BLaER1 treated with 17β-estradiol and CSF1 and Interleukin-3, amounts not matched to agents 10 nM and 100 nM (cell line): Measurements from ENCODE around the gene PSMD5.
A peak's percentile ranks its signal among the peaks of the same experiment; 100 is the strongest.

Source experiments
- H3K27ac ChIP-seq, 11 experiments: shearing (Covaris generic); formaldehyde crosslinking; 2 replicates each; pipeline ENCODE4 v1.8.1; 2022
- H3K27me3 ChIP-seq, 11 experiments: shearing (Covaris generic); formaldehyde crosslinking; 2 replicates each; pipeline ENCODE4 v1.8.1; 2022
- H3K36me3 ChIP-seq, 11 experiments: shearing (Covaris generic); formaldehyde crosslinking; 2 replicates each; pipeline ENCODE4 v1.8.1; 2022
- H3K4me1 ChIP-seq, 10 experiments: shearing (Covaris generic); formaldehyde crosslinking; 2 replicates each; pipeline ENCODE4 v1.8.1; 2022
- H3K4me2 ChIP-seq, 11 experiments: shearing (Covaris generic); formaldehyde crosslinking; 2 replicates each; pipeline ENCODE4 v1.8.1; 2022
- H3K4me3 ChIP-seq, 10 experiments: shearing (Covaris generic); formaldehyde crosslinking; 2 replicates each; pipeline ENCODE4 v1.8.1; 2022
- H3K9ac ChIP-seq, 11 experiments: shearing (Covaris generic); formaldehyde crosslinking; 2 replicates each; pipeline ENCODE4 v1.8.1; 2022
- H3K9me3 ChIP-seq, 11 experiments: shearing (Covaris generic); formaldehyde crosslinking; replicated peaks in 1 of 11; 2 replicates each; pipeline ENCODE4 v1.8.1; 2022
- H4K20me1 ChIP-seq, 11 experiments: shearing (Covaris generic); formaldehyde crosslinking; 2 replicates each; pipeline ENCODE4 v1.8.1; 2022
- Cebpa-rat ChIP-seq, 11 experiments: shearing (Covaris generic); IDR thresholded peaks; 2 replicates each; pipeline ENCODE4 v1.8.1; 2022

The PSMD5 gene

DNA sequence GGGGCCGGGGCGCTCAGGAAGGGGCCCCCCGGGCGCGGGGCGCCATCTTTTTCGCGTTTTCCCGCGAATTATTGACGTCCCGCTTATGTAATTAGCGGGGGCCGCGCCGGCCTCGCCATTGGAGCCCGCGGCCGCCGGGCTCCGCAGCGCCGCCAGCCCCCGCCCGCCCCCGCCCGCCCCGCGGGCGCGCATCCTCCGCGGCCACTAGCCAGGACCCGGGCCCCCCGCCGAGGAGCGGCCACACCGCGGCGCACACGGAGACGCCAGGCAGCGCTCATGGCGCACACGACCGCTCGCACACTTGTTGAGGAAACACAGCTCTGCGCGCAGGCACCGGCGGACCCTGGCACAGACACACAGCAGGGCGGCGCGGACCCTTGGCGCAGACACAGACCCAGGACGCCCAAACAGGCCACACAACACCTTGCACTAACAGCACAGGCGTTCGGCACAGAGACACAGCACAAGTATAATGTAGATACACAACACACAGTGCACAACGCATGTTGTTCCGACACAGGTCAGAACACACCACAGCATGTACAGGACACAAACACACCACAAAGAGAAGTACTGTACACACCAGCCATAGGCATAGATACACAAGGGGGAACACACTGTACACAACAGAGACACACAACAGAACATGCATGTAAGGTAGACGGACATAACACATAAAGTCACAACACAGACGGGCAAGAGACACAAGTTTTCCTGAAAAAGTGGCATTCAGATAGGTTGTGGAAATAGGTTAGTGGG, 34.7 kb upstream of the PSMD5 start:
- Histone ChIP-seq H4K20me1 (no peaks in the 10 kb centered on the region), H3K9me3 (0 out of 22 replicates have a peak, but pooled peaks cover 0 to 6% (median 0%) of the 10 kb centered on the region in 11 experiments), H3K4me3 (peak overlapping the region; percentile 63 to 81 (median 72)), H3K4me1 (peaks cover 32 to 85% (median 67%) of the 10 kb centered on the region in 10 experiments), H3K27me3 (no peaks in the 10 kb centered on the region), H3K27ac (peak overlapping the region; percentile 61 to 98 (median 95); a peak in 21 of 22 replicates), H3K9ac (peak overlapping the region; percentile 79 to 96 (median 92)), H3K4me2 (peak overlapping the region; percentile 81 to 97 (median 92)), H3K36me3 (peaks cover 18 to 31% (median 24%) of the 10 kb centered on the region in 11 experiments; a peak in 21 of 22 replicates)
- no peak for TF ChIP-seq Cebpa-rat (IDR thresholded peaks at IDR 0.05)

DNA sequence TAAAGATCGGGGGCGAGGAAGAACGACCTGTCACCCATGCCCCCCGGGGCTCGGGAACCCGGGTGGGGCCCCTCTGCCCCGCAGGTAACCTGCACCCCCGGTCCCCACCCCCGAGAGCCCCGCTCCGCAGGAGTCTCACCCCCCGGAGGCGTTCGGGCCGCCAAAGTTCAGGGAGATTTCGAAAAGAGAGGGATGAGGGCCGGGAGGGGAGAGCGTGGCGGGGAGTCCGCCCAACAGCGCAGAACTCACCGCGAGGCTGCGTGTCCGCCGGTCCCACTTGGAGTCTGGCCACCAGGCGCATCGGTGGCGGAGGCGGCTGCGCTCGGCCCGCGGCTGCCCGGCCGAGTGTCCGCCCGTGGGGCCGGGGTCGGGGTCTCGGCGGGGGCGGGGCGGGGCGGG, 34.1 kb upstream of the PSMD5 start, which contains the start of gene PHF19:
PHF19 (minus strand) TSS at position 347 of the 399 bp plus-strand sequence. CDS start 2,447 bp downstream, outside the sequence.
- H3K4me1 ChIP-seq = peaks cover 32 to 79% (median 65%) of the 10 kb centered on the region in 10 experiments
- peak within 1 kb of the TSS; percentile 83 to 97 (median 93) for H3K4me2 ChIP-seq
- 0 out of 22 replicates have a peak, but pooled peaks cover 0 to 6% (median 0%) of the 10 kb centered on the region in 11 experiments for H3K9me3 ChIP-seq
- peak within 1 kb of the TSS; percentile 63 to 81 (median 72) for H3K4me3 ChIP-seq
- peaks cover 23 to 37% (median 30%) of the 10 kb centered on the region in 11 experiments; a peak in 21 of 22 replicates for H3K36me3 ChIP-seq
- TF ChIP-seq Cebpa-rat (IDR thresholded peaks at IDR 0.05) = no peak
- peak within 1 kb of the TSS; percentile 61 to 98 (median 95) for H3K27ac ChIP-seq
- peak within 1 kb of the TSS; percentile 80 to 96 (median 92) for H3K9ac ChIP-seq
- H3K27me3 ChIP-seq = no peaks in the 10 kb centered on the region
- H4K20me1 ChIP-seq = no peaks in the 10 kb centered on the region

DNA sequence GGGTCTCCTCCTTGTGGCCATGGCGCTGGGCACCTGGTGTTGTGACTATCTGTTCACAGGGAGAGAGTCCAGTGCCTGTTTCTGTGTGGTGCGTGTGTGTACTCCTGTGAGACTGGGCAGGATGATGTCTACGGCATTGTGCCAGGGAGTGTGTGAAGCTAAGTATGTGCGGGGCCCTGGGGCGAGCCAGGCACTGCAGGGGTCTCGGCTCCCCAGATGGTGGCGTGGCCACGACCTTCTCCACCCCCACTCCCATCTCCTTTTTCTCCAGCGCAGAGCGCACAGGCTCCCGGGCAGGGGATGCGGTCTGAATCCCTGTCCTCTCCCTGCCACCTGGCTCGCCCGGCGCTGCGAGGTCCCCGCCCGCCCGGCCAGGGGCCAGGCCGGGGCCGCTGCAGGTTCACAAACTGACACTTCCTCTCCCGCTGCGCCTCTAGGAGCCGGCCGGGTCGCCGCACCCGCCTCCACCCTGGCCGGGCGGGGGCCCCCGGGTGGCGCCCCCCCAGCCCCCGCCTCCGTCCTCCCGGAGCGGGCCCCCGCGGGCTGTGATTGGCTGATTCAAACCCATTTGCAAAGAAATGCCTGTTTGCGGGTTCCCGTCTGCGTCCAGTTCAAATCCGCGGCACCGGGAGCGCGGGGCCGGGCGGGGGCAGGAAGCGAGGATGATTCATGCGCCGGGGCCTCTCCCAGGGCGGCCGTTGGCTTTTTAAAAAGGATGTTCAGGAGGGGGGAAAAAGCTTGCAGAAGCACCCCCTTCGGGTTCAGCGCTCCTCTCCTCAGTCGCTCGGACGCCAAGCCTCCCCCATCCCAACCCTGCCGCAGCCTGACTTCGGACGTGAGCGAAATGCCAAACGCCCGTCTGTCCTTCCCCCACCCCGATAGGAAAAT, 33.5 kb upstream of the PSMD5 start:
- Histone ChIP-seq H3K4me1 (peaks cover 32 to 72% (median 58%) of the 10 kb centered on the region in 10 experiments), H3K9ac (peak overlapping the region; percentile 79 to 96 (median 92)), H3K4me3 (peak overlapping the region; percentile 63 to 81 (median 70)), H4K20me1 (no peaks in the 10 kb centered on the region), H3K27ac (peak overlapping the region; percentile 53 to 98 (median 95)), H3K36me3 (peaks cover 23 to 43% (median 35%) of the 10 kb centered on the region in 11 experiments; a peak in 21 of 22 replicates), H3K9me3 (0 out of 22 replicates have a peak, but pooled peaks cover 0 to 3% (median 0%) of the 10 kb centered on the region in 11 experiments), H3K4me2 (peak overlapping the region; percentile 78 to 97 (median 89)), H3K27me3 (no peaks in the 10 kb centered on the region)
- TF ChIP-seq Cebpa-rat (IDR thresholded peaks at IDR 0.05) = no peak

DNA sequence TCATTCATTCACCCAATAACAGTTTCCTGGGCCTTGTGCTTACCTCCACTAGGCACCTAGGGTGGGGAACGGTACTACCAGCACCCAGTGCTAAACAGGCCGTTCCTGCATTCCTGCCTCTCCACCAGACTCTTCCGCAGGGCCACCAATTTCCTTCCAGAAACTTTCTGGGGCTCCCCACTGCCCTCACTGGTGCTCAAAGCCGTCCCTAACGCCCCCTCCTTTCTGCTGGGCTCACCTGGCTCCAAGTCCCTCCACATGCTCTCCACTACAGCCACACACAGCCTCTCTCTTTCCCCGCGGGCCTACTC, 32.9 kb upstream of the PSMD5 start:
- H3K4me2 ChIP-seq = peak overlapping the region; percentile 78 to 97 (median 89)
- TF ChIP-seq Cebpa-rat (IDR thresholded peaks at IDR 0.05) = no peak
- peak overlapping the region; percentile 17 to 98 (median 95); a peak in 21 of 22 replicates for H3K27ac ChIP-seq
- H4K20me1 ChIP-seq = no peaks in the 10 kb centered on the region
- peaks cover 23 to 47% (median 41%) of the 10 kb centered on the region in 11 experiments; a peak in 21 of 22 replicates for H3K36me3 ChIP-seq
- H3K4me3 ChIP-seq = peak overlapping the region; percentile 63 to 81 (median 70)
- peak overlapping the region; percentile 79 to 96 (median 92) for H3K9ac ChIP-seq
- no peaks in the 10 kb centered on the region for H3K27me3 ChIP-seq
- no peaks in the 10 kb centered on the region for H3K9me3 ChIP-seq
- peaks cover 32 to 66% (median 54%) of the 10 kb centered on the region in 10 experiments for H3K4me1 ChIP-seq

DNA sequence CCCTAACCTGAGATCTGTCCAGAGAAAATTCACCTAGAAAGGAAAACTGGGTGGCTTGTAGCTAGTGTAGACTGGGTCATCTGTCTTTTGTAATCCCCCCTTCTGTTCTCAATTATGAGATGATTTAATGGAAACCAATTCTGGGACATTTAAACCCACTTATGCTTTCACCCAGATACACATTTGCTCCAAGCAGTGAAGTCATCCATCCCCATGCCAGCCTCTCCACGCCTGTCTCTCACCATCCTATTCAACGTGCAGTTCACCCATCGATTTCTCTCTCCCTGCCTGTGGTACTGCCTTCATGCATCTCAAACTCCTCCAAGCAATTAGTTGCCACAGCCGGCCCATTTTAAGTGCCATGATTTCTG, 32.5 kb upstream of the PSMD5 start:
- Histone ChIP-seq H3K9ac (peak overlapping the region; percentile 79 to 96 (median 92); a peak in 19 of 22 replicates), H3K36me3 (peaks cover 23 to 51% (median 45%) of the 10 kb centered on the region in 11 experiments; a peak in 21 of 22 replicates), H3K9me3 (no peaks in the 10 kb centered on the region)

DNA sequence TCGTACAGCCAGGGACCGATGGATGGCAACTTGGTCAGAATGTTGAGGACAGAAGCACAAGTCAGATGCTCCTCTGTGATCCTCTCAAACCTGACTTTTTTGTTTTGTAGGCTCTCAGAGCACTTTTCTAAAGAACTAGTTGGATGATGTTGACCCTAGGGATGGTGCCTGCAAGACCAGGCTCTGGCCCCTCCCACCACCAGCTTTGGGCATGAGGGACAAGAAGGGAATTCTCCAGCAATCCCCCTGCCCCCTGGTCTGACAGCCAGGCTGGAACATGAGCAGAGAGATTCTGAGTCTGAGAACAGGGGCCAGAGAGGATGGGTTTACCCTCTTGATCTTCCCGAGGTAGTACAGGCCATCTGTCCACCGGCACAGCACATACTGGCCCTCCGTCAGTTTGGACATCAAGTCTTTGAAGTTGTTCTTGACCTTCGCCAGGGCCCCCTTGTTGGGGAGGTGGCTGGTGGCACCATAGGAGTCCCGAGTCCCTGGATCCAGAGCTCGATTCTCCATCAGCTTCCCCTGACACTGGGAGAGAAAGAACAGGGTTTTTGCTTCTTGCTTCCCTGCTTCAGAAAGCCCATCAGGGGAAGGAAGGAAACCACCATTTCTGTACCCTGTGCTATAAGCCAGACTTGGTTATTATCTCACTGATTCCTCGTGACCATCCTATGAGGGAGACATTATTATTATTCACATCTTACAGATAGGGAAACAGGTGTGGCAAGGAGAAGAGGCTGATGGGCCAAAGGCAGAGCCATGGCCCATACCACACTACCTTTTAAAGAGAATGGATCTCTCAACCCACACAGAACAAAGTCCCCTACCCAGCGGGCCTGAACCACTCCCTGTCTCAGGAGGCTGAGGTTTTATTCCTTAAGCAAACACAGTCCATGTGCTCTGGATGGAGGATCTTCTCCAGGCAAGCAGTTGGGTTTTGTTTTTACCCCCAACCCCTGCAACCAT, 31.8 kb upstream of the PSMD5 start:
- no peak for TF ChIP-seq Cebpa-rat (IDR thresholded peaks at IDR 0.05)
- Histone ChIP-seq H3K9me3 (no peaks in the 10 kb centered on the region), H3K27me3 (no peaks in the 10 kb centered on the region), H3K4me1 (peaks cover 42 to 65% (median 60%) of the 10 kb centered on the region in 10 experiments), H3K36me3 (peaks cover 23 to 58% (median 52%) of the 10 kb centered on the region in 11 experiments; a peak in 21 of 22 replicates), H3K4me3 (peak overlapping the region in 1 of 10 experiments; percentile 81; a peak in 1 of 20 replicates), H4K20me1 (peaks cover 0 to 9% (median 0%) of the 10 kb centered on the region in 11 experiments; a peak in 1 of 22 replicates), H3K9ac (peak overlapping the region in 9 of 11 experiments; percentile 26 to 96 (median 92); a peak in 14 of 22 replicates), H3K27ac (peak overlapping the region in 9 of 11 experiments; percentile 15 to 98 (median 95); a peak in 14 of 22 replicates), H3K4me2 (peak overlapping the region; percentile 3 to 97 (median 87); a peak in 21 of 22 replicates)

More for the DNA sequence above, 32.5 kb upstream of the PSMD5 start:
- Histone ChIP-seq H3K4me1 (peaks cover 36 to 65% (median 58%) of the 10 kb centered on the region in 10 experiments), H3K27me3 (no peaks in the 10 kb centered on the region), H3K4me3 (peak overlapping the region in 9 of 10 experiments; percentile 63 to 81 (median 71); a peak in 14 of 20 replicates), H3K27ac (peak overlapping the region in 9 of 11 experiments; percentile 85 to 98 (median 95); a peak in 17 of 22 replicates), H4K20me1 (0 out of 22 replicates have a peak, but pooled peaks cover 0 to 2% (median 0%) of the 10 kb centered on the region in 11 experiments), H3K4me2 (peak overlapping the region; percentile 78 to 97 (median 89))
- TF ChIP-seq Cebpa-rat (IDR thresholded peaks at IDR 0.05) = no peak

DNA sequence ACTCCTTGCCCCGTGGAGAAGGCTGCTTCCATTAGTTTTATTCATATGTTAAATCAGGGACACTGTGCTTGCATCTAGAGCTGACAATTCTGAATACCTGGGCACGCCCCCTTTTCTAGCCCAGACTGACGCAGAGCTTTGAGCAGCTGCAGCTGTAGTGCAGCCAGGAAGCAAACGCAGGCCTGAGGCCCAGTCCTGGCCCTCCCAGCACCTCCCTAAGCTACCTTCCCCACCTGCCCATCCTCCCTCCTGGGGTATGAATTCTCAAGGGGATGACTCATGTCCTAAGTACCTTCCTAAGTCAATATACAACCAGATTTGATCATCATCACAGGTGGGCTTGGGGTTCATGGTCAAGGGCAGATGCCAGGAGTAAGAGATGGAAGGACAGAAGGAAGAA, 30.8 kb upstream of the PSMD5 start:
- TF ChIP-seq Cebpa-rat (IDR thresholded peaks at IDR 0.05) = no peak
- H4K20me1 ChIP-seq = peaks cover 0 to 9% (median 0%) of the 10 kb centered on the region in 11 experiments; a peak in 1 of 22 replicates
- H3K36me3 ChIP-seq = peaks cover 23 to 60% (median 53%) of the 10 kb centered on the region in 11 experiments; a peak in 21 of 22 replicates
- H3K9ac ChIP-seq = peak overlapping the region in 2 of 11 experiments; percentile 26 to 36; a peak in 3 of 22 replicates
- H3K4me1 ChIP-seq = peaks cover 43 to 62% (median 56%) of the 10 kb centered on the region in 10 experiments
- H3K27ac ChIP-seq = peak overlapping the region in 3 of 11 experiments; percentile 30 to 98 (median 91); a peak in 2 of 22 replicates
- H3K4me2 ChIP-seq = 0 out of 22 replicates have a peak overlapping the region, but pooled peaks of 2 of the 11 experiments have one; percentile 5 to 83
- no peaks in the 10 kb centered on the region for H3K9me3 ChIP-seq
- no peaks in the 10 kb centered on the region for H3K27me3 ChIP-seq
- no peak overlapping the region for H3K4me3 ChIP-seq
